Karpas-422 (cell line): Measurements from ENCODE around the gene CLASRP. TPM values are rescaled to one million over a fixed set of nuclear protein-coding genes. Genes with fewer than 3 reads are reported as not detected.

Source experiments
- DNase-seq: peaks from one replicate; pipeline ENCODE4 v3.0.0-alpha.2; 2015
- H2AFZ ChIP-seq: fragments of 200-600 bp; sonication (generic); 2 replicates; pipeline ENCODE4 v1.6.1; 2014; ENCODE audit warnings: antibody characterized with exemption, low read length, mixed read lengths
- H3K27ac ChIP-seq: fragments of 200-600 bp; sonication (generic); 2 replicates; pipeline ENCODE4 v1.5.1; 2014; ENCODE audit warnings: mild to moderate bottlenecking, low read length, moderate library complexity
- H3K27me3 ChIP-seq: fragments of 200-600 bp; sonication (generic); 2 replicates; pipeline ENCODE4 v1.6.1; 2014; ENCODE audit warnings: low read length, mixed read lengths
- H3K36me3 ChIP-seq: fragments of 200-600 bp; sonication (generic); 2 replicates; pipeline ENCODE4 v1.6.1; 2014; ENCODE audit warnings: low read length, mixed read lengths; ENCODE audit not compliant: insufficient read depth
- H3K4me1 ChIP-seq: fragments of 200-600 bp; sonication (generic); 2 replicates; pipeline ENCODE4 v1.6.1; 2014; ENCODE audit warnings: mild to moderate bottlenecking, low read length, mixed read lengths
- H3K4me2 ChIP-seq: fragments of 200-600 bp; sonication (generic); 2 replicates; pipeline ENCODE4 v1.6.1; 2014; ENCODE audit warnings: low read length, low read depth, mild to moderate bottlenecking; ENCODE audit not compliant: poor library complexity, severe bottlenecking
- H3K4me3 ChIP-seq: fragments of 200-600 bp; sonication (generic); 2 replicates; pipeline ENCODE4 v1.5.1; 2014; ENCODE audit warnings: mild to moderate bottlenecking, antibody characterized with exemption, low read length, mixed read lengths
- H3K79me2 ChIP-seq: fragments of 200-600 bp; sonication (generic); 2 replicates; pipeline ENCODE4 v1.6.1; 2014; ENCODE audit warnings: mild to moderate bottlenecking, low read length, mixed read lengths
- H3K9ac ChIP-seq: fragments of 200-600 bp; sonication (generic); 2 replicates; pipeline ENCODE4 v1.6.0; 2014; ENCODE audit warnings: low read length
- H3K9me2 ChIP-seq: fragments of 200-600 bp; sonication (generic), shearing (Covaris generic); replicated peaks from 2 replicates; pipeline ENCODE4 v1.6.0; 2014; ENCODE audit warnings: mild to moderate bottlenecking, low read length, moderate library complexity; ENCODE audit not compliant: insufficient read depth
- H3K9me3 ChIP-seq: fragments of 300-700, 200-600 bp; sonication (generic); 2 replicates; pipeline ENCODE4 v1.6.1; 2014; ENCODE audit warnings: low read length, mixed read lengths
- H4K20me1 ChIP-seq: fragments of 200-600 bp; sonication (generic); 2 replicates; pipeline ENCODE4 v1.6.1; 2014; ENCODE audit warnings: mild to moderate bottlenecking, antibody characterized with exemption, low read length, low read depth; ENCODE audit not compliant: insufficient read depth
- total RNA-seq: library from RNA; depleted of rRNA; stranded (reverse); fragments of >200 nt; shearing (Covaris generic); gene quantifications from 2 replicates; pipeline ENCODE4 v1.2.3, GENCODE V29; 2014; ENCODE audit warnings: low replicate concordance

The CLASRP gene
- total RNA-seq, 1 experiment from 2014 or later = 22.7 TPM

- Histone ChIP-seq H3K27me3 (no peaks in the 10 kb centered on the region), H3K79me2 (peaks cover 85% of the 10 kb centered on the region), H3K9me2 (no peaks in the 10 kb centered on the region), H4K20me1 (peaks cover 35% of the 10 kb centered on the region), H3K4me2 (peak overlapping the region; percentile 53), H3K36me3 (peaks cover 8% of the 10 kb centered on the region), H3K4me1 (peaks cover 45% of the 10 kb centered on the region), H3K4me3 (peak overlapping the region; percentile 21; the same call in 1 of the 2 replicates), H3K9ac (peak overlapping the region; percentile 42), H2AFZ (no peak overlapping the region), H3K27ac (peak overlapping the region; percentile 84), H3K9me3 (no peaks in the 10 kb centered on the region)
- DNase-seq = peak; percentile 77
These were observed 8.4 kb downstream of the CLASRP start for GRCh38 chr19:45047188-45047797.

- no peak overlapping the region for H3K4me2 ChIP-seq
- H3K4me1 ChIP-seq = peaks cover 46% of the 10 kb centered on the region
- no peak overlapping the region for H3K27ac ChIP-seq
These were observed 10.4 kb downstream of the CLASRP start for GRCh38 chr19:45049073-45049736.

DNA sequence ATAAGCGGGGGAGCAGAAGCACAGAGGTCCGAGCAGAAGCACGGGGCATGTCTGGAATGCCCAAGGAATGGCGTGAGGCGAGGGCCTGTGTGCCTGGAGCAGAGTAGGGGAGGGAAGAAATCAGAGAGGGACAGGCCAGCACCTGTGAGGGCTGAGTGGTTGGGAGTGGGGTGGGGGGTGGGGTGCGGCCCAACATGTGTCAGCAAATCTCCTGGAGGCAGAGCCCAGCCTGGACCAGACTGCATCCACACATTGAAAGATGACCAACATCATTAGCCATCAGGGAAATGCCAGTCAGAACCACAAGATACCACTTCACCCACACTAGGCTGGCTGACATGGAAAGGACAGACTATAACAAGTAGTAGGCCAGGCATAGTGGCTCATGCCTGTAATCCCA is 11.2 kb downstream of the CLASRP start:
- no peak for DNase-seq
- peaks cover 40% of the 10 kb centered on the region for H3K4me1 ChIP-seq
- H3K4me2 ChIP-seq = no peak overlapping the region
- H2AFZ ChIP-seq = no peak overlapping the region
- no peaks in the 10 kb centered on the region for H3K9me3 ChIP-seq
- no peak overlapping the region for H3K27ac ChIP-seq
- peaks cover 38% of the 10 kb centered on the region for H4K20me1 ChIP-seq
- H3K36me3 ChIP-seq = peaks cover 17% of the 10 kb centered on the region
- peaks cover 70% of the 10 kb centered on the region for H3K79me2 ChIP-seq
- H3K9me2 ChIP-seq = no peaks in the 10 kb centered on the region
- no peak overlapping the region for H3K4me3 ChIP-seq
- H3K27me3 ChIP-seq = no peaks in the 10 kb centered on the region
- H3K9ac ChIP-seq = no peak overlapping the region

More at GRCh38 chr19:45049073-45049736, 10.4 kb downstream of the CLASRP start:
- Histone ChIP-seq H3K4me3 (no peak overlapping the region), H3K9ac (no peak overlapping the region; the same call in 1 of the 2 replicates), H3K27me3 (no peaks in the 10 kb centered on the region), H2AFZ (no peak overlapping the region), H3K9me2 (no peaks in the 10 kb centered on the region), H4K20me1 (peaks cover 38% of the 10 kb centered on the region), H3K9me3 (no peaks in the 10 kb centered on the region), H3K36me3 (peaks cover 12% of the 10 kb centered on the region), H3K79me2 (peaks cover 78% of the 10 kb centered on the region)
- DNase-seq = no peak

DNA sequence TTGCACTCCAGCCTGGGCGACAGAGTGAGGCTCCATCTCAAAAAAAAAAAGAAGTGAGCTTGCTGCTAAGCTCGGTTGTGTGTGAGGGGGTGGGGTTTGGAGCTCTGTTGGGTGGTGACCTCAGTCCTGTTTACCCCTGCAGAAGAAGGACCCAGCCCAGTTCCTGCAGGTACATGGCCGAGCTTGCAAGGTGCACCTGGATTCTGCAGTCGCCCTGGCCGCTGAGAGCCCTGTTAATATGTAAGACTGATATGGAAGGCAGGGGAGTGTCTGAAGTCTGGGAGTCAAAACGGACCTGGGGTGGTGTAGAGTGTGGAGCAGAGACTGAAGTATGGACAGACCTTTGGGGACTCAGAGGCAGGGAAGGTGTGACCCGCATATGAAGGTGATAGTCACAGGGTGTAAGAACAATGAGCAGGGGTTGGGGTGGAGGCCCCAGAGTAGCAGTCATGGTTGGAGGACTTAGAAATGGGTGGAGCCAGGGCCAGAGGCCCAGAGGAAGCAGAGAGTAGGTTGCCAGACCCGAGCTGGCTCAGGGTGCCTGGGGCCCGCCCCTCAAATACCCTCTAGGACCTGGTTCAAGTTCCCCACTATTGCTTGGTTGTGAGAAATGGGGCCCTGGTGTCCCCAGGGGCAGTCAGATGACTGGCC is 13.2 kb downstream of the CLASRP start:
- H3K27ac ChIP-seq = no peak overlapping the region
- H3K9me2 ChIP-seq = no peaks in the 10 kb centered on the region
- no peaks in the 10 kb centered on the region for H3K9me3 ChIP-seq
- no peak overlapping the region for H2AFZ ChIP-seq
- DNase-seq = peak; percentile 42
- H3K4me1 ChIP-seq = peaks cover 20% of the 10 kb centered on the region
- no peak overlapping the region for H3K9ac ChIP-seq
- H3K4me3 ChIP-seq = no peak overlapping the region
- H4K20me1 ChIP-seq = peaks cover 24% of the 10 kb centered on the region; the same call in 1 of the 2 replicates
- H3K36me3 ChIP-seq = peaks cover 10% of the 10 kb centered on the region; the same call in 1 of the 2 replicates
- peaks cover 50% of the 10 kb centered on the region for H3K79me2 ChIP-seq
- no peak overlapping the region for H3K4me2 ChIP-seq
- no peaks in the 10 kb centered on the region for H3K27me3 ChIP-seq

DNA sequence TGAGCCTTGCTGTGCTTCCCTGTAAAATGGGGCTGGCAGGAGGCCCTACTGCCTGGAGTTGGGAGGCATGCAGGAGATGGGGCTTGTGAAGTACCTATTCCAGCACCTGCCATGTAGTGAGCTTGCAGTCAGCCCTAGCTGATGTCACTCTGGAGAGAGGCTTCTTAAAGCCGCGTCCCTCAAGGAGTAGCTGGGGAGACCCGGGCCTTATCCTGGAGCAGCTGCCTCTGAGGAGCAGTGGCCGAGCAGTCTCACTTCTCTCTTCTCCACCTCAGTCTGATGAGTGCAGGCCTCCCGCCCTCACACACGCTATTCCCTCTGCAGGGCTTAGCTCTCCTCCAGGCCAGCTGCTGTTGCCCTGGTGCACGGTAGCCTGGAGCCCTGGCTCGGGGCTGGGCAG is 18.0 kb downstream of the CLASRP start:
- no peak overlapping the region for H3K9ac ChIP-seq
- peaks cover 6% of the 10 kb centered on the region for H3K4me1 ChIP-seq
- H3K27ac ChIP-seq = no peak overlapping the region

DNA sequence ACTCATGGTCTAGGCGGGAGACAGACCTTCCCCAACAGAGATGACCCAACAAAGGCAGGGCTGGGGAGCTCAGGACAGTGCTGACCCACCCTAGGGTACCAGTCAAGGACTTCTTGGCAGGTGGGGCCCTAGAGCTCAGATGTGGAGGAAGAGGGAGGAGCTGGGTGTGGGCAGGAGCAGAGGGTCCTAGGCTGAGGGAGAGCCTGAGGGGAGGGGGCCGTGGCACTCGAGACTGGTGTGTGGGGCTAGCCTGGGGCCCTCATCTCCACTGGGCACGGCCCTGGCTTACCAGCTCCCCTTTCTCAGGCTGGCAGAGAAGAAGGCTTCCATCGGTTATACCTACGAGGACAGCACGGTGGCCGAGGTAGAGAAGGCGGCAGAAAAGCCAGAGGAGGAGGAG is 18.6 kb downstream of the CLASRP start:
- DNase-seq = no peak
- H3K9ac ChIP-seq = no peak overlapping the region
- no peak overlapping the region for H3K27ac ChIP-seq
- no peak overlapping the region for H3K4me2 ChIP-seq
- H3K9me2 ChIP-seq = no peaks in the 10 kb centered on the region
- peaks cover 24% of the 10 kb centered on the region for H4K20me1 ChIP-seq
- no peaks in the 10 kb centered on the region; the same call in 1 of the 2 replicates for H3K4me1 ChIP-seq
- H3K36me3 ChIP-seq = peaks cover 28% of the 10 kb centered on the region
- H3K79me2 ChIP-seq = peaks cover 21% of the 10 kb centered on the region; the same call in 1 of the 2 replicates
- no peak overlapping the region for H2AFZ ChIP-seq
- H3K27me3 ChIP-seq = no peaks in the 10 kb centered on the region
- H3K4me3 ChIP-seq = no peak overlapping the region
- no peaks in the 10 kb centered on the region for H3K9me3 ChIP-seq

More for the DNA sequence above, 18.0 kb downstream of the CLASRP start:
- Histone ChIP-seq H3K9me3 (no peaks in the 10 kb centered on the region), H2AFZ (no peak overlapping the region), H3K9me2 (no peaks in the 10 kb centered on the region), H3K79me2 (peaks cover 27% of the 10 kb centered on the region; the same call in 1 of the 2 replicates), H3K4me2 (no peak overlapping the region), H3K4me3 (no peak overlapping the region), H4K20me1 (peaks cover 25% of the 10 kb centered on the region), H3K27me3 (no peaks in the 10 kb centered on the region), H3K36me3 (peaks cover 30% of the 10 kb centered on the region)
- DNase-seq = no peak

- no peaks in the 10 kb centered on the region for H3K9me3 ChIP-seq
- no peaks in the 10 kb centered on the region for H3K27me3 ChIP-seq
- H2AFZ ChIP-seq = no peak overlapping the region
- H3K4me1 ChIP-seq = no peaks in the 10 kb centered on the region
- H3K4me2 ChIP-seq = no peak overlapping the region
- no peak overlapping the region for H3K27ac ChIP-seq
- peaks cover 18% of the 10 kb centered on the region for H4K20me1 ChIP-seq
- DNase-seq = no peak
- H3K79me2 ChIP-seq = peaks cover 16% of the 10 kb centered on the region; the same call in 1 of the 2 replicates
- H3K4me3 ChIP-seq = no peak overlapping the region
- no peaks in the 10 kb centered on the region for H3K9me2 ChIP-seq
- no peak overlapping the region for H3K9ac ChIP-seq
- peaks cover 30% of the 10 kb centered on the region for H3K36me3 ChIP-seq
These were observed 19.8 kb downstream of the CLASRP start for GRCh38 chr19:45058622-45059159.
